Endodermal cell (in vitro differentiated cells): ENCODE results near the gene SGCD. TPM values are rescaled to one million over a fixed set of nuclear protein-coding genes. Genes with fewer than 3 reads are reported as not detected.

Experiments
- DNase-seq: peaks from one replicate; pipeline ENCODE4 v3.0.0-alpha.2; 2017
- H3K27ac ChIP-seq: 2 replicates; pipeline ENCODE4 v1.5.1; 2013; ENCODE audit warnings: mild to moderate bottlenecking, low read depth, low read length, moderate library complexity
- H3K27me3 ChIP-seq: 2 replicates; pipeline ENCODE4 v1.6.1; 2013; ENCODE audit warnings: mild to moderate bottlenecking, low read length, moderate library complexity; ENCODE audit not compliant: insufficient read depth, control insufficient read depth, poor library complexity, severe bottlenecking
- H3K36me3 ChIP-seq: 2 replicates; pipeline ENCODE4 v1.7.0; 2013; ENCODE audit warnings: mild to moderate bottlenecking, low read length, moderate library complexity; ENCODE audit not compliant: control insufficient read depth, insufficient read depth
- H3K4me1 ChIP-seq: one replicate; pipeline ENCODE4 v1.7.0; 2013; ENCODE audit warnings: low read length; ENCODE audit not compliant: control insufficient read depth, insufficient read depth
- H3K4me3 ChIP-seq: 2 replicates; pipeline ENCODE4 v1.5.1; 2013; ENCODE audit warnings: mild to moderate bottlenecking, low read length, moderate library complexity
- H3K9ac ChIP-seq: 2 replicates; pipeline ENCODE4 v1.6.1; 2013; ENCODE audit warnings: mild to moderate bottlenecking, low read length, moderate library complexity; ENCODE audit not compliant: poor library complexity, severe bottlenecking; ENCODE audit errors: extremely low read depth
- H3K9me3 ChIP-seq: 2 replicates; pipeline ENCODE4 v1.6.1; 2013; ENCODE audit warnings: mild to moderate bottlenecking, low read length, moderate library complexity; ENCODE audit not compliant: control insufficient read depth
- H3K27ac Mint-ChIP-seq: 2 replicates; pipeline ENCODE4 v1.8.0; 2020; ENCODE audit warnings: mixed read lengths
- H3K27me3 Mint-ChIP-seq: 2 replicates; pipeline ENCODE4 v1.8.0; 2021; ENCODE audit warnings: mild to moderate bottlenecking, mixed read lengths; ENCODE audit not compliant: insufficient read depth
- H3K36me3 Mint-ChIP-seq: 2 replicates; pipeline ENCODE4 v1.8.0; 2020; ENCODE audit warnings: low read depth, mixed read lengths
- H3K4me1 Mint-ChIP-seq: 2 replicates; pipeline ENCODE4 v1.8.0; 2020; ENCODE audit warnings: mixed read lengths
- H3K4me3 Mint-ChIP-seq: 2 replicates; pipeline ENCODE4 v1.8.0; 2020; ENCODE audit warnings: mild to moderate bottlenecking, moderate library complexity, mixed read lengths
- H3K9me3 Mint-ChIP-seq: 2 replicates; pipeline ENCODE4 v1.8.0; 2020; ENCODE audit warnings: mild to moderate bottlenecking, mixed read lengths
- CTCF ChIP-seq: fragments of 200-600 bp; sonication (generic); conservative IDR thresholded peaks from 2 replicates; pipeline ENCODE4 v1.5.0; 2021; ENCODE audit warnings: antibody characterized with exemption, mild to moderate bottlenecking
- WGBS, 2 experiments: methylation state at CpG; one replicate each; pipeline versions ENCODE4 v1.1.5 to v1.1.7; 2013; ENCODE audit warnings: missing lambda C conversion rate in 2 of 2, mixed read lengths in 1 of 2; ENCODE audit not compliant: insufficient coverage in 1 of 2, insufficient read length in 1 of 2; 5-methylcytosine and 5-hydroxymethylcytosine counted together
- total RNA-seq, 2 donors: library from RNA; stranded (reverse); fragmentation: NEBNext Ultra II Directional in 1 of 2; extraction: Animal tissue kit (Norgen Biotek cat#: 25700) in 1 of 2; gene quantifications; 2 replicates in 1 of 2; 3 replicates in 1 of 2; pipeline ENCODE4 v1.2.1, GENCODE V29; 2021

SGCD gene
- total RNA-seq, 2 donors from 2014 or later: 0.04 to 0.42 TPM

GRCh38 chr5:156764176-156764971, 437.4 kb downstream of the SGCD start:
- H3K27me3 Mint-ChIP-seq: no peaks in the 10 kb centered on the region
- no peak overlapping the region for H3K9ac ChIP-seq
- no peaks in the 10 kb centered on the region for H3K4me1 Mint-ChIP-seq
- no peak for DNase-seq
- H3K9me3 Mint-ChIP-seq: no peaks in the 10 kb centered on the region
- H3K27ac ChIP-seq: no peak overlapping the region
- no peaks in the 10 kb centered on the region for H3K9me3 ChIP-seq
- H3K27me3 ChIP-seq: no peaks in the 10 kb centered on the region
- no peaks in the 10 kb centered on the region for H3K4me1 ChIP-seq
- H3K27ac Mint-ChIP-seq: no peak overlapping the region
- WGBS, 2 experiments: 87 to 94% methylated on average over 3 to 6 of the region's 6 CpGs
- no peak overlapping the region for H3K4me3 ChIP-seq
- H3K36me3 Mint-ChIP-seq: no peaks in the 10 kb centered on the region
- no peak overlapping the region for H3K4me3 Mint-ChIP-seq
- no peak for TF ChIP-seq CTCF
- no peaks in the 10 kb centered on the region for H3K36me3 ChIP-seq

GRCh38 chr5:156774273-156774672, 447.3 kb downstream of the SGCD start:
- H3K4me1 Mint-ChIP-seq: no peaks in the 10 kb centered on the region
- H3K4me3 Mint-ChIP-seq: no peak overlapping the region
- no peak for DNase-seq
- Histone ChIP-seq H3K9me3 (no peaks in the 10 kb centered on the region), H3K27ac (no peak overlapping the region), H3K9ac (no peak overlapping the region), H3K4me3 (no peak overlapping the region), H3K27me3 (no peaks in the 10 kb centered on the region), H3K36me3 (no peaks in the 10 kb centered on the region), H3K4me1 (no peaks in the 10 kb centered on the region)
- H3K36me3 Mint-ChIP-seq: no peaks in the 10 kb centered on the region
- no peaks in the 10 kb centered on the region for H3K9me3 Mint-ChIP-seq
- no peak overlapping the region for H3K27ac Mint-ChIP-seq
- no peak for TF ChIP-seq CTCF
- no peaks in the 10 kb centered on the region for H3K27me3 Mint-ChIP-seq
- WGBS, 2 experiments: 80 to 100% methylated on average over 1 to 2 of the region's 2 CpGs

GRCh38 chr5:156778139-156778706, 451.3 kb downstream of the SGCD start:
- TF ChIP-seq CTCF: no peak
- no peaks in the 10 kb centered on the region for H3K9me3 Mint-ChIP-seq
- Histone ChIP-seq H3K27me3 (no peaks in the 10 kb centered on the region), H3K4me3 (no peak overlapping the region), H3K4me1 (no peaks in the 10 kb centered on the region), H3K36me3 (no peaks in the 10 kb centered on the region), H3K27ac (no peak overlapping the region), H3K9ac (no peak overlapping the region), H3K9me3 (no peaks in the 10 kb centered on the region)
- H3K4me1 Mint-ChIP-seq: no peaks in the 10 kb centered on the region
- H3K4me3 Mint-ChIP-seq: no peak overlapping the region
- H3K27me3 Mint-ChIP-seq: no peaks in the 10 kb centered on the region
- no peak overlapping the region for H3K27ac Mint-ChIP-seq
- WGBS, 2 experiments: 97 to 100% methylated on average over 1 of the region's 1 CpG
- no peak for DNase-seq
- no peaks in the 10 kb centered on the region for H3K36me3 Mint-ChIP-seq
